Transverse colon (tissue), 4 donors: ENCODE data around the gene DICER1. TPM values are rescaled to one million over a fixed set of nuclear protein-coding genes. Genes with fewer than 3 reads are reported as not detected.

Experiments used
- DNase-seq: peaks from one replicate; pipeline ENCODE4 v3.0.0-alpha.2; 2019
- H3K27ac ChIP-seq, 4 donors: fragments of 200-600 bp; sonication (generic); 2 replicates each; pipeline ENCODE4 v1.5.1; 2016 to 2018; ENCODE audit warnings: inconsistent platforms in 4 of 4
- H3K27me3 ChIP-seq: fragments of 200-600 bp; sonication (generic); 2 replicates; pipeline ENCODE4 v1.5.1; 2017; ENCODE audit warnings: inconsistent platforms
- H3K36me3 ChIP-seq, 4 donors: fragments of 200-600 bp; sonication (generic); 2 replicates each; pipeline ENCODE4 v1.5.1; 2017 to 2019; ENCODE audit warnings: inconsistent platforms in 4 of 4
- H3K4me1 ChIP-seq, 4 donors: fragments of 200-600 bp; sonication (generic); 2 replicates each; pipeline ENCODE4 v1.5.1; 2017 to 2020; ENCODE audit warnings: inconsistent platforms in 4 of 4
- H3K4me3 ChIP-seq, 4 donors: fragments of 200-600 bp; sonication (generic); 1 replicate in 1 of 4; 2 replicates in 3 of 4; pipeline versions ENCODE4 v1.5.1 to v1.6.1; 2017 to 2019; ENCODE audit warnings: inconsistent platforms in 4 of 4
- H3K9me3 ChIP-seq, 2 donors: fragments of 200-600 bp; sonication (generic); 2 replicates each; pipeline ENCODE4 v1.5.1; 2017 to 2019; ENCODE audit warnings: inconsistent platforms in 2 of 2
- EP300 ChIP-seq: sonication (generic); formaldehyde crosslinking; IDR thresholded peaks from one replicate; pipeline ENCODE4 v1.6.1; 2017; ENCODE audit warnings: antibody characterized with exemption, low read depth
- POLR2A ChIP-seq: fragments of 450-650 bp; IDR thresholded peaks from one replicate; pipeline ENCODE4 v1.6.1; 2016; ENCODE audit warnings: antibody characterized with exemption, mild to moderate bottlenecking, moderate library complexity
- POLR2AphosphoS5 ChIP-seq, 3 donors: sonication (generic); formaldehyde crosslinking; IDR thresholded peaks; one replicate each; pipeline ENCODE4 v1.6.1; 2016; ENCODE audit warnings: antibody characterized with exemption in 3 of 3
- WGBS, 2 donors: methylation state at CpG; one replicate each; pipeline ENCODE4 v1.1.5; 2018; ENCODE audit warnings: low coverage in 1 of 2; 5-methylcytosine and 5-hydroxymethylcytosine counted together
- in situ Hi-C, 4 donors: fragments of 200-750 bp; cut with MboI; loops; one replicate each; pipeline versions ENCODE4 v1.15.0 to v1.15.1; 2017; ENCODE audit warnings: low sequenced_read_pairs in 3 of 4, low pct_ligation_motif_present in 1 of 4, low pct_unique_long_range_greater_than_20kb in 1 of 4
- intact Hi-C: fragments of 100-400 bp; cut with DNase I; formaldehyde crosslinking; loops from one replicate; pipeline ENCODE4 v1.15.1; 2023; ENCODE audit warnings: low total_unique reads
- total RNA-seq, 4 donors: library from RNA; depleted of rRNA; stranded (reverse); fragments of >200 nt; gene quantifications; one replicate each; pipeline ENCODE4 v1.1.0, GENCODE V29; 2016
- TF ChIP-seq, protein P1 (sequence below), 5 experiments: fragments of 200-600 bp in 3 of 5; fragments of 450-650 bp in 2 of 5; sonication (generic) in 3 of 5; IDR thresholded peaks; 1 replicate in 2 of 5; 2 replicates in 3 of 5; pipeline ENCODE4 v1.5.1; 2016 to 2017; ENCODE audit warnings: antibody characterized with exemption in 5 of 5, inconsistent platforms in 3 of 5, mild to moderate bottlenecking in 2 of 5, moderate library complexity in 1 of 5

DICER1 gene
- total RNA-seq, 4 donors from 2014 or later = 45.6 to 102 (median 71.4) TPM

GRCh38 chr14:95102680-95103044 is 54.7 kb downstream of the DICER1 start:
- in situ Hi-C loops = no loop called here
- Histone ChIP-seq H3K27ac (no peak overlapping the region), H3K27me3 (no peaks in the 10 kb centered on the region), H3K4me1 (peaks cover 0 to 19% (median 0%) of the 10 kb centered on the region in 4 donors), H3K36me3 (peaks cover 0 to 43% (median 20%) of the 10 kb centered on the region in 4 donors), H3K9me3 (no peaks in the 10 kb centered on the region), H3K4me3 (no peak overlapping the region)
- DNase-seq = no peak
- intact Hi-C loops = loop anchor here (2.0 to 10.0 kb wide), 3 partner anchors 105 to 414 kb away; no protein-coding TSS in a partner anchor
- 68 to 75% methylated on average over 5 of the region's 5 CpGs for WGBS, 2 donors
- TF ChIP-seq POLR2A = no peak
- no peak for TF ChIP-seq EP300
- TF ChIP-seq, protein P1, sequence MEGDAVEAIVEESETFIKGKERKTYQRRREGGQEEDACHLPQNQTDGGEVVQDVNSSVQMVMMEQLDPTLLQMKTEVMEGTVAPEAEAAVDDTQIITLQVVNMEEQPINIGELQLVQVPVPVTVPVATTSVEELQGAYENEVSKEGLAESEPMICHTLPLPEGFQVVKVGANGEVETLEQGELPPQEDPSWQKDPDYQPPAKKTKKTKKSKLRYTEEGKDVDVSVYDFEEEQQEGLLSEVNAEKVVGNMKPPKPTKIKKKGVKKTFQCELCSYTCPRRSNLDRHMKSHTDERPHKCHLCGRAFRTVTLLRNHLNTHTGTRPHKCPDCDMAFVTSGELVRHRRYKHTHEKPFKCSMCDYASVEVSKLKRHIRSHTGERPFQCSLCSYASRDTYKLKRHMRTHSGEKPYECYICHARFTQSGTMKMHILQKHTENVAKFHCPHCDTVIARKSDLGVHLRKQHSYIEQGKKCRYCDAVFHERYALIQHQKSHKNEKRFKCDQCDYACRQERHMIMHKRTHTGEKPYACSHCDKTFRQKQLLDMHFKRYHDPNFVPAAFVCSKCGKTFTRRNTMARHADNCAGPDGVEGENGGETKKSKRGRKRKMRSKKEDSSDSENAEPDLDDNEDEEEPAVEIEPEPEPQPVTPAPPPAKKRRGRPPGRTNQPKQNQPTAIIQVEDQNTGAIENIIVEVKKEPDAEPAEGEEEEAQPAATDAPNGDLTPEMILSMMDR (IDR thresholded peaks at IDR 0.05) = no peak
- no peak for TF ChIP-seq POLR2AphosphoS5 (IDR thresholded peaks at IDR 0.05)

DNA sequence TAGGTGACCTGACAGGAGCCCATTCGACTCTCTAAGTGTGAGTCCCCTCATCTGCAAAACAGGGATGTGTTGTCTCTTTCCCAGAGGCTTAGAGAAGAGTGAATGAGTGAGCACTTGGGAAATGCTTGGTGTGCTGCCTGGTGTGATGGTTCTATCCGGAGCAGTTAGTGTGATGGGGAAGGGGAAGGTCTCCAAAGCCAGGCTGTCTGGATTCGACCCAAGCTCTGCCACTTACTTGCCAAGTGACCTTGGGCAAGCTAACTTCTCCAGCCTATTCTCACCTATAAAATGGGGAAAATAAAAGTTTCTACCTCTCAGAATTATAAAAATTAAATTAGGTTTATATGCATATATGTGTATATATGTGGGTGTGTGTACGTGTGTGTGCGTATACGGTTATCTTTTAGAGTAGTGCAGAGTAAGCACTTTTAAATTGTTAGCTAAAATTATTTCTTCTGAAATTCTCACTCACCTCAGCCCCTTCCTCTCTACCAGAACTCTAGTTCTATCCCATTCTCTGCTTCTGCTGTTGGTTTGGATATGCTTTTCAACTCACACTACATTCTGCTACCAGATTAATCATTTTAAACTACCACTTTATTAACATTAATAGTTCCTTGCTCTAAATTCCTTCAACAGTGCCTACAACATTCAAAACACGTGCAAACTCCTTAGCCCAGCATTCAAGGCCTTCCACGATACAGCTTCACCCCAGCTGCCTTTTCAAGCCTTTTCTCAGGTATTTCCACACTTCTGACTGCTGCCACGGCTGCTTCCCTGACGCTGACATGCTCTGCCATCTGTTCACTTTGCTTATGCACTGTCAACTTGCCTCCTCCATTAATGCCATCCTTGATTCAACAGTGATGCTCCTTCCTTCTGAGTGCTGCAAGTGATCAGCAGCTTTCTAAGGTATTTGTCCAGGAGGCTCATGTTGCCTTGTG is 55.3 kb downstream of the DICER1 start:
- intact Hi-C loops (loop anchor here (2.0 to 10.0 kb wide), 3 partner anchors 105 to 413 kb away; no protein-coding TSS in a partner anchor), in situ Hi-C loops (no loop called here)
- Histone ChIP-seq H3K27me3 (no peaks in the 10 kb centered on the region), H3K9me3 (no peaks in the 10 kb centered on the region), H3K4me3 (no peak overlapping the region), H3K36me3 (peaks cover 0 to 37% (median 17%) of the 10 kb centered on the region in 4 donors), H3K4me1 (peaks cover 0 to 23% (median 0%) of the 10 kb centered on the region in 4 donors), H3K27ac (no peak overlapping the region)
- no peak for TF ChIP-seq EP300
- TF ChIP-seq POLR2A = no peak
- no peak for DNase-seq
- 90 to 92% methylated on average over 9 to 10 of the region's 10 CpGs for WGBS, 2 donors

DNA sequence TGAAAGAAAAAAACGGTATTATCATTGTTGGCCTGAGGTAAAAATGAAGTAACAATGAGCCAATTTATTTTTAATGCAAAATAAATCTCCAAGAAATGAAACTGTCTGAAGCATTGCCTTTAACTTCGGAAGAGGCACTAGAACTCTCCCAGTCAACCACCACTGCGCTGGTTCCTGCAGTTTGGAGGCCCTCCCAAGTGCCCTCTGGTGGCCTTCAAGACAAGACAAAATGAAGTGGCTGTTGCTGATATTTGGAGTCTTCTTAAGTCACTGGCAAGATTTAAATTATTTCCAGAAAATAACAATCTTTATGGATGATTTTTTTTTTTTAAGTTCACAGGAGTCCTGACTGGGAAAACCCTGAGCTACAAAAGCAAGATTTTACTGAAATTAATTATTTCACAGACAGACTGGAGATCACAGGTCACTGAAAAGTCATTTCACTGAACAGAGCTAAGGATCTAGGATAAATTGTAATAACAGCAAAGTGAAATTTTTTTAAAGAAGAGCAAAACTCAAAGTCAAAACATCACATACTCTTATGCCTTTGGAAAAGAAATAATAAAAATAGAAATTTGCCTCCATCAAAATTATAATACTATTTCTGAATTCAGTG is 58.2 kb downstream of the DICER1 start:
- H3K9me3 ChIP-seq = no peaks in the 10 kb centered on the region
- intact Hi-C loops = no loop called here

DNA sequence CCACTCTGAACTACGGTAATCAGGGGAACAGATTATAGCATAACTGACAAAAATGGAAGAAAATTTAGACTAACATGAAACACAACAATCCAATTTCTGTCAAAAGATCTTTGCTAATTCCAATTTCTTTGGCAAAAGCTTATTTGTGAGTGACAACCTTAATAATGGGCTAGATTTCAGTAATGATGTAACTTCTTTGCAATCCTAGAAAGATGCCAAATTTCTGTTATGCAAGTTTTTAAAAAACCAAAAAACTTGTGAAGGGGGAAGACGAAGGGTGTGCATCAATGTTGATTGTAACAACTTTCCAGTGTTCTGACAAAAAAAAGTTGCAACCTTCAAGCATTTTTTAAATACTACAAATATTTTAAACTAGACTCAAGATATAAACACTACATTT is 59.9 kb downstream of the DICER1 start:
- in situ Hi-C loops = loop anchor here in 2 of 4 donors (10.0 to 25.0 kb wide), 2 partner anchors 403 to 410 kb away; no protein-coding TSS in a partner anchor
- H3K27me3 ChIP-seq = no peaks in the 10 kb centered on the region
- TF ChIP-seq POLR2AphosphoS5 (IDR thresholded peaks at IDR 0.05) (no peak), EP300 (no peak), POLR2A (no peak)
- TF ChIP-seq, protein P1 (IDR thresholded peaks at IDR 0.05) = no peak
- intact Hi-C loops = no loop called here
- peaks cover 0 to 38% (median 12%) of the 10 kb centered on the region in 4 donors for H3K36me3 ChIP-seq
- no peaks in the 10 kb centered on the region for H3K9me3 ChIP-seq
- H3K27ac ChIP-seq = no peak overlapping the region
- peaks cover 0 to 25% (median 0%) of the 10 kb centered on the region in 4 donors for H3K4me1 ChIP-seq
- DNase-seq = no peak
- H3K4me3 ChIP-seq = no peak overlapping the region
- WGBS, 2 donors = 85 to 97% methylated on average over 2 of the region's 2 CpGs

More for the DNA sequence above, 58.2 kb downstream of the DICER1 start:
- peak; percentile 63 for DNase-seq
- no peak overlapping the region for H3K27ac ChIP-seq
- WGBS, 2 donors = 33 to 36% methylated on average over 3 of the region's 3 CpGs
- no peaks in the 10 kb centered on the region for H3K27me3 ChIP-seq
- H3K4me3 ChIP-seq = no peak overlapping the region
- peaks cover 0 to 25% (median 0%) of the 10 kb centered on the region in 4 donors for H3K4me1 ChIP-seq
- in situ Hi-C loops = loop anchor here in 2 of 4 donors (10.0 to 25.0 kb wide), 2 partner anchors 404 to 412 kb away; no protein-coding TSS in a partner anchor
- TF ChIP-seq POLR2AphosphoS5 (IDR thresholded peaks at IDR 0.05) (no peak), POLR2A (no peak), EP300 (no peak)
- TF ChIP-seq, protein P1 (IDR thresholded peaks at IDR 0.05) = peak; percentile 64 to 83 (median 70)
- H3K36me3 ChIP-seq = peaks cover 0 to 32% (median 11%) of the 10 kb centered on the region in 4 donors
